ENCODE results near the gene TUBGCP3. TPM values are rescaled to one million over a fixed set of nuclear protein-coding genes. Genes with fewer than 3 reads are reported as not detected.

The TUBGCP3 gene
- total and polyA plus RNA-seq, 2 experiments from 2014 or later: 12.0 to 12.2 TPM

DNA sequence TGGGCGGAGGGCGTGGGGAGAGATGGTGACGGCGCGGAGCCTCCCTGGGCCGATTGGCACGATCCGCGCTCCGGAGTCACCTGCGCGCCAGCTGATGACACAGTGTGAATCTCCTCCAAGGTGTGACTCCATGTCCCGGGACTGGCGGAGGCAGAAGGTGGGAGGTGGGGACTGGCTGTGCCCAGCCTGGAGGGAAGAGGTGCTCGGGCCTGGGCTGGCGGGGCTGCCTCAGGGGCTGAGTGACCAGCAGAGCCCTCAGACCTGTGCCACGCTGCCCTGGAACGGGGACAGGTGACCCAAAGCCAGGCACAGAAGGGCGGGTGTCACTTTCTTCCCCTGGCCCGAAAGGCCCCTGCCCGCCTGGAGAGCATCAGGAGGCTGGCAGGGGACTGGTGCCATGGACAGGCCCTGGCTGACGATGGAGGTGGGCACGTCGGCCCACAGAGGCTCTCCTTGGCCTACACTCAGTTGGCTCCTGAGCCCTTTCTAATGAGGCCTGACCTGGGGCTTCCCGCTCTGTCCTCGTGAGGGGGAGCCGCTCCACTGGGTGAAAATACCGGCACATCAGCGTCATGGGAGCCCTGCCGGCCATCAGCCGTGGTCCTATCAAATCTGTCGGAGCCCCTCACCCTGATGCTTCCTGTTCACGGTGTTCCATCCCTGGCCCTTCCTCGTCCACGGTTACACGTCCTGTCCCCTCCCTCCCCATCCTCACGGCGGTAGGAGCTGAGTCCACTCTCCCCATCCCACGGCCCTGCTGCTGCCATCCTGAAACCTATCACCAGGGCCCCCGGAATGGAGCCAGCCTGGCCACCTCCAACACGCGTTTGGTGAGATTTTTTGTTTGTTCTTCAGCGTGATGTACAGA, 136.2 kb downstream of the TUBGCP3 start:
- H4K20me1 ChIP-seq (ENCODE audit: insufficient read depth): no peaks in the 10 kb centered on the region
- no peak for DNase-seq
- no peak overlapping the region for H3K4me2 ChIP-seq (ENCODE audit: unreplicated experiment)
- H3K4me1 ChIP-seq (ENCODE audit: insufficient read depth): no peaks in the 10 kb centered on the region
- H3K9me3 ChIP-seq (ENCODE audit: low read depth): no peaks in the 10 kb centered on the region
- no peaks in the 10 kb centered on the region for H3K36me3 ChIP-seq (ENCODE audit: low read depth)
- H3F3A ChIP-seq (ENCODE audit: insufficient read depth): no peaks in the 10 kb centered on the region
- no peak overlapping the region for H2AFZ ChIP-seq
- H3K27me3 ChIP-seq (replicated peaks; ENCODE audit: insufficient read depth): 0 out of 2 replicates have a peak, but pooled peaks cover 6% of the 10 kb centered on the region
- no peaks in the 10 kb centered on the region for H3K79me2 ChIP-seq (ENCODE audit: insufficient read depth)
- H3K27ac ChIP-seq: no peak overlapping the region
- H3K9me2 ChIP-seq (ENCODE audit: insufficient read depth): no peaks in the 10 kb centered on the region
- TF ChIP-seq EZH2phosphoT487 (IDR thresholded peaks at IDR 0.05; ENCODE audit: insufficient read depth, low read depth) (no peak), EZH2 (IDR thresholded peaks at IDR 0.05; ENCODE audit: insufficient read depth, poor library complexity, severe bottlenecking) (no peak)
- no peak overlapping the region for H3K4me3 ChIP-seq
- in situ Hi-C loops (cut with MboI): no loop called here
- WGBS, 2 experiments (ENCODE audit: low coverage in 1 of 2, low lambda C conversion rate in 2 of 2, missing lambda C conversion rate in 2 of 2): 65 to 72% methylated on average over 27 to 43 of the region's 43 CpGs
- H3K9ac ChIP-seq: no peak overlapping the region

DNA sequence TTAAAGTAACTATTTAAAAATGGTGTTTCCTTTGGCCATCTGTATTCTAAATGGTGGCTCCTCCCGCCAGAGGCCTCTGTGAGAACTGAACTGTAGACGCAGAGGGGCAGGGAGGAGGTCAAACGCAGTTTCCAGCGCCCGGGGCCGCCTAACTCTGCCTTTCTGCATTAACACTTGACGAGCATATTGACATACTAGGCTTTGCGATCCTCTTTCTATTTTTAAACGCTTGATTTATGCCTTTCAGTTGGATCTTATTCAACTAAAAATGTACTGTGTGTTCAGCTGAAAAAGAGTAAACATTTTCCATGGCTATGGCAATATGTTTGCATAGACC, 137.1 kb downstream of the TUBGCP3 start:
- Histone ChIP-seq H3K4me3 (no peak overlapping the region), H2AFZ (no peak overlapping the region), H3F3A (ENCODE audit: insufficient read depth) (no peaks in the 10 kb centered on the region), H4K20me1 (ENCODE audit: insufficient read depth) (no peaks in the 10 kb centered on the region), H3K79me2 (ENCODE audit: insufficient read depth) (no peaks in the 10 kb centered on the region), H3K9me3 (ENCODE audit: low read depth) (no peaks in the 10 kb centered on the region), H3K27ac (no peak overlapping the region), H3K9ac (no peak overlapping the region), H3K36me3 (ENCODE audit: low read depth) (no peaks in the 10 kb centered on the region), H3K4me1 (ENCODE audit: insufficient read depth) (no peaks in the 10 kb centered on the region), H3K9me2 (ENCODE audit: insufficient read depth) (no peaks in the 10 kb centered on the region), H3K4me2 (ENCODE audit: unreplicated experiment) (no peak overlapping the region), H3K27me3 (replicated peaks; ENCODE audit: insufficient read depth) (0 out of 2 replicates have a peak, but pooled peaks cover 6% of the 10 kb centered on the region)
- 23 to 24% methylated on average over 9 of the region's 9 CpGs for WGBS, 2 experiments (ENCODE audit: low coverage in 1 of 2, low lambda C conversion rate in 2 of 2, missing lambda C conversion rate in 2 of 2)
- no peak for TF ChIP-seq EZH2 (IDR thresholded peaks at IDR 0.05; ENCODE audit: insufficient read depth, poor library complexity, severe bottlenecking)
- no peak for TF ChIP-seq EZH2phosphoT487 (IDR thresholded peaks at IDR 0.05; ENCODE audit: insufficient read depth, low read depth)
- no peak for DNase-seq
- in situ Hi-C loops (cut with MboI): no loop called here

DNA sequence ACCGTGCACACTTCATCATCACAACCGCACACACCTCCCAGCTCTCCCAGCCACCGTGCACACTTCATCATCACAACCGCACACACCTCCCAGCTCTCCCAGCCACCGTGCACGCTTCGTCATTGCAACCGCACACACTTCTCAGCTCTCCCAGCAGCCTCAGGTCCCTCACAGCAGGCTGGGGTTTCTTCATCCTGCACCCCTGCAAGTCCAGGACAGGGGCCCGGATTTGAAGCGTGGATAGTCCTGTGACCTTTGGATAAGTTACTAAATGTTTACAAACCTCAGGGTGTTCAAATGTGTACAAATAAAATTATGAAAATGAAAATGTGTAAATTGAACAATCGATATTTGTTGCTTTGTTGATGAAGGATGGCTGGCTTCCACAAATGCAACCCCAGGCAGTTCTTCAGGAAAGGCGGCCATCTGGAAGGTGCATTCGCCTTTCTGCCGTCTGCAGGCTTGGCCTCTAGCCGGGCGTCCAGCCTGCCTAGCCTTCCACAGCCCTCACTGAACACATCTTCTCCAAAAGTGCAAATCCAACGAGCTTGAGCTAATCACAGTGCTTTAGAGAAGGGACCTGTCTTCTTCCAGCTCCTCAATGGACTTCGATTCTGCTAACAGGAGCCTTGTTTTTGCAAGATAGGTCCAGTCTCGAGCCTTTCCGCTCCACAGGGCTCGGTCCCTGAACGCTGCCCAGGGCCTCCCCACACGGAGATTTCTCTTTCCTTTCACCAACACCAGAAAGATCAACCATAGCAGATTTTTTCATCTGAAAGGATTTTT, 137.6 kb downstream of the TUBGCP3 start:
- Histone ChIP-seq H3K79me2 (ENCODE audit: insufficient read depth) (no peaks in the 10 kb centered on the region), H3K4me1 (ENCODE audit: insufficient read depth) (no peaks in the 10 kb centered on the region), H3F3A (ENCODE audit: insufficient read depth) (no peaks in the 10 kb centered on the region), H3K9me2 (ENCODE audit: insufficient read depth) (no peaks in the 10 kb centered on the region), H3K36me3 (ENCODE audit: low read depth) (no peaks in the 10 kb centered on the region), H3K9ac (no peak overlapping the region), H3K27ac (no peak overlapping the region), H3K9me3 (ENCODE audit: low read depth) (no peaks in the 10 kb centered on the region), H3K4me3 (no peak overlapping the region), H3K4me2 (ENCODE audit: unreplicated experiment) (no peak overlapping the region), H2AFZ (no peak overlapping the region), H3K27me3 (replicated peaks; ENCODE audit: insufficient read depth) (0 out of 2 replicates have a peak, but pooled peaks cover 6% of the 10 kb centered on the region), H4K20me1 (ENCODE audit: insufficient read depth) (no peaks in the 10 kb centered on the region)
- 48 to 54% methylated on average over 21 to 23 of the region's 23 CpGs for WGBS, 2 experiments (ENCODE audit: low coverage in 1 of 2, low lambda C conversion rate in 2 of 2, missing lambda C conversion rate in 2 of 2)
- DNase-seq: no peak
- no peak for TF ChIP-seq EZH2phosphoT487 (IDR thresholded peaks at IDR 0.05; ENCODE audit: insufficient read depth, low read depth)
- TF ChIP-seq EZH2 (IDR thresholded peaks at IDR 0.05; ENCODE audit: insufficient read depth, poor library complexity, severe bottlenecking): no peak
- in situ Hi-C loops (cut with MboI): no loop called here

DNA sequence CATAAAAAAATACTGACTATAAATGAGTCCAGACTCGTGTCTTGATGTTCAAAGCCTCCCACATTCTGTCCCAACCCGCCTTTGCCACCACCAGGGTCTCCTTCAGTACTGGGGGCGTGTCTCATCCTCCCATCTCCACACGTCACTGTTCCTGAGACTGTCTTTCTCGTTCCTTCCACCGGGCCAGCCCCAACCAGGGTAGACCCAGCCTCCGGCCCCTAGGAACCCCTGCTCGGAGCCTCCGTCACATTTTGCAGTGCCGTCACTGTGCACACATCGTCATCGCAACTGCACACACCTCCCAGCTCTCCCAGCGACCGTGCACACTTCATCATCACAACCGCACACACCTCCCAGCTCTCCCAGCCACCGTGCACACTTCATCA, 138.4 kb downstream of the TUBGCP3 start:
- WGBS, 2 experiments (ENCODE audit: low coverage in 1 of 2, low lambda C conversion rate in 2 of 2, missing lambda C conversion rate in 2 of 2): 39 to 59% methylated on average over 12 to 16 of the region's 16 CpGs
- no peak for DNase-seq
- H3K9ac ChIP-seq: no peak overlapping the region
- H3K9me3 ChIP-seq (ENCODE audit: low read depth): no peaks in the 10 kb centered on the region
- H3K4me1 ChIP-seq (ENCODE audit: insufficient read depth): no peaks in the 10 kb centered on the region
- no peak for TF ChIP-seq EZH2phosphoT487 (IDR thresholded peaks at IDR 0.05; ENCODE audit: insufficient read depth, low read depth)
- TF ChIP-seq EZH2 (IDR thresholded peaks at IDR 0.05; ENCODE audit: insufficient read depth, poor library complexity, severe bottlenecking): no peak
- H3K9me2 ChIP-seq (ENCODE audit: insufficient read depth): no peaks in the 10 kb centered on the region
- H3K4me3 ChIP-seq: no peak overlapping the region
- H3K27ac ChIP-seq: no peak overlapping the region
- 0 out of 2 replicates have a peak, but pooled peaks cover 6% of the 10 kb centered on the region for H3K27me3 ChIP-seq (replicated peaks; ENCODE audit: insufficient read depth)
- H3K36me3 ChIP-seq (ENCODE audit: low read depth): no peaks in the 10 kb centered on the region
- H2AFZ ChIP-seq: no peak overlapping the region
- H3K79me2 ChIP-seq (ENCODE audit: insufficient read depth): no peaks in the 10 kb centered on the region
- H4K20me1 ChIP-seq (ENCODE audit: insufficient read depth): no peaks in the 10 kb centered on the region
- H3F3A ChIP-seq (ENCODE audit: insufficient read depth): no peaks in the 10 kb centered on the region
- no peak overlapping the region for H3K4me2 ChIP-seq (ENCODE audit: unreplicated experiment)
- in situ Hi-C loops (cut with MboI): loop anchor here (10.0 kb wide), 1 partner anchor 975 kb away; no protein-coding TSS in a partner anchor
